SK-N-SH (cell line): Measurements from ENCODE around the gene PLEKHM3. TPM values are rescaled to one million over a fixed set of nuclear protein-coding genes. Genes with fewer than 3 reads are reported as not detected.

Experiments used
- CTCF ChIA-PET: fragments of 300-600, 350-600 bp; formaldehyde crosslinking; extraction: SDS; loops from one replicate; lab custom pipeline; 2021; lab: Yijun Ruan, JAX
- POLR2A ChIA-PET: fragments of 350-600 bp; sonication (Branson Sonifier 250); formaldehyde crosslinking; extraction: SDS; loops from one replicate; lab custom pipeline; 2020; ENCODE audit warnings: antibody characterized with exemption, inconsistent platforms; lab: Yijun Ruan, JAX
- DNase-seq: peaks from one replicate; pipeline ENCODE4 v3.0.0; 2012
- H2AFZ ChIP-seq: fragments of 200-600 bp; sonication (generic); 2 replicates; pipeline ENCODE4 v1.8.1; 2016; ENCODE audit warnings: antibody characterized with exemption, mild to moderate bottlenecking, low read depth
- H3F3A ChIP-seq: fragments of 200-600 bp; sonication (generic); replicated peaks from 2 replicates; pipeline ENCODE3; 2016; ENCODE audit warnings: antibody characterized with exemption, mild to moderate bottlenecking; ENCODE audit not compliant: insufficient read depth
- H3K27ac ChIP-seq, 2 experiments: fragments of 200-500 bp in 1 of 2; fragments of 200-600 bp in 1 of 2; sonication (Bioruptor generic) in 1 of 2; sonication (generic), shearing (Covaris generic) in 1 of 2; 2 replicates each; pipeline versions ENCODE4 v1.5.1 to v1.6.1; 2014 to 2016; ENCODE audit warnings: low read depth in 2 of 2, inconsistent platforms in 1 of 2, low read length in 1 of 2, mild to moderate bottlenecking in 1 of 2, mixed read lengths in 1 of 2
- H3K27me3 ChIP-seq: fragments of 200-600 bp; sonication (generic), shearing (Covaris generic); 2 replicates; pipeline ENCODE4 v1.6.1; 2016; ENCODE audit warnings: mixed run types; ENCODE audit not compliant: insufficient read depth
- H3K36me3 ChIP-seq, 2 experiments: fragments of 200-500 bp in 1 of 2; fragments of 200-600 bp in 1 of 2; sonication (Bioruptor generic) in 1 of 2; sonication (generic) in 1 of 2; replicated peaks in 1 of 2; 2 replicates each; pipeline versions ENCODE3 to v1.5.1; 2014 to 2016; ENCODE audit warnings: low read length in 1 of 2, mild to moderate bottlenecking in 1 of 2; ENCODE audit not compliant: insufficient read depth in 2 of 2, control insufficient read depth in 1 of 2
- H3K4me1 ChIP-seq, 2 experiments: fragments of 200-500 bp in 1 of 2; fragments of 200-600 bp in 1 of 2; sonication (Bioruptor generic) in 1 of 2; sonication (generic), shearing (Covaris generic) in 1 of 2; 2 replicates each; pipeline versions ENCODE4 v1.5.1 to v1.6.1; 2014 to 2016; ENCODE audit warnings: low read depth in 1 of 2, low read length in 1 of 2, mixed run types in 1 of 2; ENCODE audit not compliant: insufficient read depth in 2 of 2, control insufficient read depth in 1 of 2
- H3K4me2 ChIP-seq: fragments of 200-600 bp; sonication (generic), shearing (Covaris generic); 2 replicates; pipeline ENCODE4 v1.6.1; 2017; ENCODE audit warnings: mixed run types
- H3K4me3 ChIP-seq, 2 experiments: fragments of 200-500 bp in 1 of 2; fragments of 200-600 bp in 1 of 2; sonication (Bioruptor generic) in 1 of 2; sonication (generic), shearing (Covaris generic) in 1 of 2; 2 replicates each; pipeline versions ENCODE4 v1.5.1 to v1.8.1; 2014 to 2016; ENCODE audit warnings: low read depth in 2 of 2, inconsistent platforms in 1 of 2, low read length in 1 of 2, mild to moderate bottlenecking in 1 of 2, mixed read lengths in 1 of 2, moderate library complexity in 1 of 2
- H3K79me2 ChIP-seq: fragments of 200-600 bp; sonication (generic); 2 replicates; pipeline ENCODE4 v1.8.1; 2017; ENCODE audit warnings: mild to moderate bottlenecking; ENCODE audit not compliant: insufficient read depth
- H3K9ac ChIP-seq: fragments of 200-600 bp; sonication (generic); 2 replicates; pipeline ENCODE4 v1.6.1; 2017; ENCODE audit warnings: mixed run types
- H3K9me2 ChIP-seq: fragments of 200-600 bp; sonication (generic); 2 replicates; pipeline ENCODE4 v1.6.1; 2017; ENCODE audit warnings: mixed run types
- H3K9me3 ChIP-seq: fragments of 200-600 bp; sonication (generic); 2 replicates; pipeline ENCODE4 v1.6.1; 2017; ENCODE audit warnings: mixed run types, mild to moderate bottlenecking, moderate library complexity
- H4K20me1 ChIP-seq: fragments of 200-600 bp; sonication (generic); 2 replicates; pipeline ENCODE4 v1.6.1; 2017; ENCODE audit warnings: mild to moderate bottlenecking, mixed run types; ENCODE audit not compliant: insufficient read depth
- CTCF ChIP-seq: fragments of 200-600 bp; sonication (generic); IDR thresholded peaks from 2 replicates; pipeline ENCODE4 v1.6.1; 2017; ENCODE audit warnings: antibody characterized with exemption, mild to moderate bottlenecking, moderate library complexity
- ELF1 ChIP-seq: IDR thresholded peaks from 2 replicates; pipeline ENCODE4 v1.4.0; 2012
- EP300 ChIP-seq, 2 experiments: IDR thresholded peaks; 2 replicates each; pipeline versions ENCODE4 v1.4.0 to v1.6.1; 2012; ENCODE audit warnings: borderline replicate concordance in 1 of 2, low read depth in 1 of 2, low read length in 1 of 2
- FOXJ3 ChIP-seq: sonication (generic); formaldehyde crosslinking; IDR thresholded peaks from 2 replicates; pipeline ENCODE4 v1.5.1; 2020; ENCODE audit warnings: mild to moderate bottlenecking, missing genetic modification reagents
- FOXM1 ChIP-seq: IDR thresholded peaks from 2 replicates; pipeline ENCODE4 v1.4.0; 2012; ENCODE audit warnings: low read depth, mild to moderate bottlenecking
- GABPA ChIP-seq: IDR thresholded peaks from 2 replicates; pipeline ENCODE4 v1.4.0; 2012; ENCODE audit warnings: low read depth, mild to moderate bottlenecking
- IRF3 ChIP-seq: fragments of 150-350 bp; IDR thresholded peaks from 2 replicates; pipeline ENCODE4 v1.6.1; 2016; ENCODE audit warnings: mild to moderate bottlenecking, low read depth, low read length
- JUND ChIP-seq: IDR thresholded peaks from 2 replicates; pipeline ENCODE4 v1.4.0; 2012
- MEF2A ChIP-seq: IDR thresholded peaks from 2 replicates; pipeline ENCODE4 v1.4.0; 2012; ENCODE audit warnings: low read depth, borderline replicate concordance
- MXI1 ChIP-seq: IDR thresholded peaks from 2 replicates; pipeline ENCODE4 v1.6.1; 2012; ENCODE audit warnings: mild to moderate bottlenecking, low read depth, low read length, improper control_type of control experiment
- NFIC ChIP-seq: IDR thresholded peaks from 2 replicates; pipeline ENCODE4 v1.4.0; 2012; ENCODE audit warnings: borderline replicate concordance
- NRF1 ChIP-seq: IDR thresholded peaks from 2 replicates; pipeline ENCODE4 v1.6.1; 2012; ENCODE audit warnings: low read depth, mild to moderate bottlenecking, low read length
- RAD21 ChIP-seq: IDR thresholded peaks from 2 replicates; pipeline ENCODE4 v1.6.1; 2012; ENCODE audit warnings: mild to moderate bottlenecking, low read length
- RCOR1 ChIP-seq: fragments of 150-350 bp; IDR thresholded peaks from 2 replicates; pipeline ENCODE4 v1.6.1; 2017; ENCODE audit warnings: antibody characterized with exemption, low read length
- RFX5 ChIP-seq: IDR thresholded peaks from 2 replicates; pipeline ENCODE4 v1.6.1; 2012; ENCODE audit warnings: mild to moderate bottlenecking, improper control_type of control experiment, low read length
- SMC3 ChIP-seq: IDR thresholded peaks from 2 replicates; pipeline ENCODE4 v1.6.1; 2012; ENCODE audit warnings: low read depth, low read length, improper control_type of control experiment
- TCF12 ChIP-seq: IDR thresholded peaks from 2 replicates; pipeline ENCODE4 v1.4.0; 2012
- TEAD4 ChIP-seq: IDR thresholded peaks from 2 replicates; pipeline ENCODE4 v1.4.0; 2012; ENCODE audit warnings: mild to moderate bottlenecking, borderline replicate concordance; ENCODE audit not compliant: insufficient read depth
- USF1 ChIP-seq: IDR thresholded peaks from 2 replicates; pipeline ENCODE4 v1.4.0; 2012; ENCODE audit warnings: low read depth, borderline replicate concordance
- WGBS: methylation state at CpG from one replicate; pipeline ENCODE4 v1.1.6; 2017; ENCODE audit warnings: low lambda C conversion rate; 5-methylcytosine and 5-hydroxymethylcytosine counted together
- polyA plus RNA-seq, 3 experiments: library from polyadenylated mRNA; depleted of rRNA; stranded (reverse); fragments of >200 nt; gene quantifications; 2 replicates each; pipeline ENCODE4 v1.2.3, GENCODE V29; 2012

Gene PLEKHM3
- polyA plus RNA-seq, 1 of the 3 experiments (the other 2 are of a cell fraction), result 1.9 TPM

GRCh38 chr2:207830778-207831438 is 194.4 kb downstream of the PLEKHM3 start:
- TF ChIP-seq USF1 (no peak), MEF2A (no peak), RAD21 (no peak), RFX5 (no peak), TEAD4 (no peak), SMC3 (no peak), GABPA (no peak), MXI1 (no peak), ELF1 (no peak), TCF12 (no peak), NFIC (no peak), NRF1 (no peak), CTCF (no peak), EP300 (IDR thresholded peaks at IDR 0.05; ENCODE audit: borderline replicate concordance in 1 of 2, low read depth in 1 of 2, low read length in 1 of 2) (no peak), JUND (no peak), IRF3 (no peak), RCOR1 (no peak), FOXJ3 (CRISPR knock-in tag) (no peak), FOXM1 (no peak)
- Histone ChIP-seq H3K36me3 (no peaks in the 10 kb centered on the region), H2AFZ (no peak overlapping the region), H3F3A (no peaks in the 10 kb centered on the region), H3K9me3 (no peaks in the 10 kb centered on the region), H3K9me2 (no peaks in the 10 kb centered on the region), H3K4me3 (no peak overlapping the region), H3K27me3 (no peaks in the 10 kb centered on the region), H4K20me1 (no peaks in the 10 kb centered on the region), H3K9ac (no peak overlapping the region), H3K4me1 (peaks cover 0 to 11% of the 10 kb centered on the region in 2 experiments; a peak in 1 of 4 replicates), H3K79me2 (no peaks in the 10 kb centered on the region), H3K27ac (no peak overlapping the region), H3K4me2 (no peak overlapping the region)
- 96% methylated on average over 15 of the region's 15 CpGs for WGBS
- POLR2A ChIA-PET, result no interaction called here
- no peak for DNase-seq
- CTCF ChIA-PET, result no interaction called here
